ENCODE data around the gene LEP. TPM values are rescaled to one million over a fixed set of nuclear protein-coding genes. Genes with fewer than 3 reads are reported as not detected.

LEP gene
- total RNA-seq, 4 donors from 2014 or later: 0.27 TPM; not detected in 3

- Histone ChIP-seq H3K27ac (no peak overlapping the region), H3K4me3 (no peak overlapping the region), H3K4me1 (peaks cover 0 to 13% (median 0%) of the 10 kb centered on the region in 4 donors), H3K9me3 (no peaks in the 10 kb centered on the region), H3K27me3 (no peaks in the 10 kb centered on the region), H3K36me3 (no peaks in the 10 kb centered on the region)
- TF ChIP-seq POLR2A (IDR thresholded peaks at IDR 0.05): no peak
- no peak for TF ChIP-seq CTCF (IDR thresholded peaks at IDR 0.05)
- no peak for DNase-seq
Observed at GRCh38 chr7:128260069-128260795, 19.2 kb downstream of the LEP start.

- Histone ChIP-seq H3K4me3 (no peak overlapping the region), H3K27me3 (no peaks in the 10 kb centered on the region), H3K4me1 (peaks cover 0 to 23% (median 0%) of the 10 kb centered on the region in 4 donors), H3K9me3 (no peaks in the 10 kb centered on the region), H3K36me3 (no peaks in the 10 kb centered on the region), H3K27ac (no peak overlapping the region)
- DNase-seq: no peak
- TF ChIP-seq CTCF (IDR thresholded peaks at IDR 0.05) (no peak), POLR2A (IDR thresholded peaks at IDR 0.05) (no peak)
Observed at GRCh38 chr7:128262273-128263028, 21.4 kb downstream of the LEP start.

- H3K9me3 ChIP-seq: no peaks in the 10 kb centered on the region
- no peak for DNase-seq
- H3K4me3 ChIP-seq: no peak overlapping the region
- TF ChIP-seq POLR2A (IDR thresholded peaks at IDR 0.05) (no peak), CTCF (IDR thresholded peaks at IDR 0.05) (no peak)
- H3K36me3 ChIP-seq: no peaks in the 10 kb centered on the region
- H3K4me1 ChIP-seq: peaks cover 0 to 24% (median 0%) of the 10 kb centered on the region in 4 donors
- H3K27ac ChIP-seq: no peak overlapping the region
- no peaks in the 10 kb centered on the region for H3K27me3 ChIP-seq
Observed at GRCh38 chr7:128263420-128263819, 22.3 kb downstream of the LEP start.

GRCh38 chr7:128264477-128264876 is 23.4 kb downstream of the LEP start:
- peak in 1 of 3 donors; percentile 56 for DNase-seq
- H3K36me3 ChIP-seq: no peaks in the 10 kb centered on the region
- no peak overlapping the region for H3K27ac ChIP-seq
- no peak overlapping the region for H3K4me3 ChIP-seq
- H3K4me1 ChIP-seq: peaks cover 0 to 24% (median 0%) of the 10 kb centered on the region in 4 donors
- no peaks in the 10 kb centered on the region for H3K27me3 ChIP-seq
- TF ChIP-seq CTCF (IDR thresholded peaks at IDR 0.05) (no peak), POLR2A (IDR thresholded peaks at IDR 0.05) (no peak)
- H3K9me3 ChIP-seq: no peaks in the 10 kb centered on the region

GRCh38 chr7:128265156-128265905 is 24.3 kb downstream of the LEP start:
- peaks cover 0 to 24% (median 0%) of the 10 kb centered on the region in 4 donors for H3K4me1 ChIP-seq
- no peak for TF ChIP-seq CTCF (IDR thresholded peaks at IDR 0.05)
- no peak for TF ChIP-seq POLR2A (IDR thresholded peaks at IDR 0.05)
- no peak overlapping the region for H3K4me3 ChIP-seq
- DNase-seq: no peak
- H3K27ac ChIP-seq: no peak overlapping the region
- H3K27me3 ChIP-seq: no peaks in the 10 kb centered on the region
- H3K9me3 ChIP-seq: no peaks in the 10 kb centered on the region
- H3K36me3 ChIP-seq: no peaks in the 10 kb centered on the region

All from Peyer's patch (tissue), 4 donors.